Endothelial cell of umbilical vein (primary cell): ENCODE data around the gene DGKB. TPM values are rescaled to one million over a fixed set of nuclear protein-coding genes. Genes with fewer than 3 reads are reported as not detected.

Experiments
- BruUV-seq: library from RNA; stranded (reverse); fragments of 400-500 nt; replicated peaks from 2 replicates; lab custom pipeline; 2021; lab: Mats Ljungman, UMichigan
- CTCF ChIA-PET: fragments of 300-600, 350-600 bp; sonication (Branson Sonifier 250); formaldehyde crosslinking; loops from one replicate; lab custom pipeline; 2021; ENCODE audit warnings: antibody characterized with exemption, inconsistent platforms; lab: Charles Lee
- POLR2A ChIA-PET: fragments of 300-600, 350-600 bp; sonication (Branson Sonifier 250); formaldehyde crosslinking; loops from one replicate; lab custom pipeline; 2021; ENCODE audit warnings: antibody characterized with exemption, inconsistent platforms; lab: Charles Lee
- DNase-seq: peaks from one replicate; pipeline ENCODE4 v3.0.0-alpha.2; 2011; ENCODE audit warnings: low read depth, low spot score
- FAIRE-seq: peaks from 2 replicates; lab custom pipeline; 2011; peaks lifted over from hg19 to GRCh38; lab: Jason Lieb, UNC
- H2AFZ ChIP-seq: 2 replicates; pipeline ENCODE4 v1.6.0; 2012; ENCODE audit warnings: low read depth, low read length, control low read depth, inconsistent platforms
- H3K27ac ChIP-seq: 2 replicates; pipeline ENCODE4 v1.5.1; 2011; ENCODE audit warnings: low read depth, mild to moderate bottlenecking, control low read depth, low read length, moderate library complexity; ENCODE audit not compliant: insufficient read depth
- H3K27me3 ChIP-seq, 2 experiments: 2 replicates each; pipeline versions ENCODE4 v1.6.0 to v1.6.1; 2011; ENCODE audit warnings: low read length in 2 of 2, mixed read lengths in 1 of 2; ENCODE audit not compliant: control insufficient read depth in 2 of 2, insufficient read depth in 2 of 2
- H3K36me3 ChIP-seq, 2 experiments: 2 replicates in 1 of 2; 3 replicates in 1 of 2; pipeline ENCODE4 v1.5.1; 2011; ENCODE audit warnings: low read length in 2 of 2, mild to moderate bottlenecking in 1 of 2, moderate library complexity in 1 of 2; ENCODE audit not compliant: control insufficient read depth in 2 of 2, insufficient read depth in 2 of 2; ENCODE audit errors: extremely low read depth in 1 of 2
- H3K4me1 ChIP-seq: 3 replicates; pipeline ENCODE4 v1.5.1; 2011; ENCODE audit warnings: mild to moderate bottlenecking, low read length; ENCODE audit not compliant: control insufficient read depth, insufficient read depth; ENCODE audit errors: extremely low read depth
- H3K4me2 ChIP-seq: 2 replicates; pipeline ENCODE4 v1.6.1; 2011; ENCODE audit warnings: low read length, control low read depth, mixed read lengths; ENCODE audit not compliant: insufficient read depth
- H3K4me3 ChIP-seq, 3 experiments: fragments of 200-600 bp in 1 of 3; sonication (generic), shearing (Covaris generic) in 1 of 3; replicated peaks in 1 of 3; 2 replicates each; pipeline ENCODE4 v1.5.1; 2011 to 2016; ENCODE audit warnings: control low read depth in 3 of 3, low read length in 3 of 3, mild to moderate bottlenecking in 2 of 3, inconsistent platforms in 1 of 3, low read depth in 1 of 3, moderate library complexity in 1 of 3; ENCODE audit not compliant: insufficient read depth in 1 of 3
- H3K79me2 ChIP-seq: 2 replicates; pipeline ENCODE4 v1.6.0; 2012; ENCODE audit warnings: low read length, inconsistent platforms; ENCODE audit not compliant: control insufficient read depth, insufficient read depth
- H3K9ac ChIP-seq: replicated peaks from 2 replicates; pipeline ENCODE3; 2011; ENCODE audit warnings: low read length, control low read depth; ENCODE audit not compliant: insufficient read depth; ENCODE audit errors: extremely low read depth
- H3K9me1 ChIP-seq: replicated peaks from 3 replicates; pipeline ENCODE4 v1.6.0; 2011; ENCODE audit warnings: mild to moderate bottlenecking, low read length; ENCODE audit not compliant: control insufficient read depth, insufficient read depth; ENCODE audit errors: extremely low read depth
- H3K9me3 ChIP-seq: replicated peaks from 2 replicates; pipeline ENCODE4 v1.5.1; 2012; ENCODE audit warnings: low read length, inconsistent platforms; ENCODE audit not compliant: control insufficient read depth, insufficient read depth
- H4K20me1 ChIP-seq: replicated peaks from 2 replicates; pipeline ENCODE3; 2011; ENCODE audit warnings: mild to moderate bottlenecking, low read length; ENCODE audit not compliant: control insufficient read depth, insufficient read depth; ENCODE audit errors: extremely low read depth
- CTCF ChIP-seq, 2 donors: IDR thresholded peaks; 1 replicate in 1 of 2; 2 replicates in 1 of 2; pipeline ENCODE4 v1.5.1; 2011; ENCODE audit warnings: low read length in 2 of 2, mild to moderate bottlenecking in 2 of 2, moderate library complexity in 2 of 2, control low read depth in 1 of 2, inconsistent platforms in 1 of 2, low read depth in 1 of 2; ENCODE audit not compliant: insufficient read depth in 1 of 2; ENCODE audit errors: extremely low read depth in 1 of 2
- EZH2 ChIP-seq: IDR thresholded peaks from 2 replicates; pipeline ENCODE4 v1.6.1; 2012; ENCODE audit warnings: borderline replicate concordance, low read depth, mild to moderate bottlenecking, moderate library complexity, low read length, inconsistent platforms; ENCODE audit not compliant: severe bottlenecking
- FOS ChIP-seq: IDR thresholded peaks from 2 replicates; pipeline ENCODE4 v1.6.1; 2011; ENCODE audit warnings: mild to moderate bottlenecking, low read length, moderate library complexity, borderline replicate concordance; ENCODE audit not compliant: insufficient read depth
- GATA2 ChIP-seq: IDR thresholded peaks from 2 replicates; pipeline ENCODE4 v1.7.0; 2011; ENCODE audit warnings: low read depth, mild to moderate bottlenecking, moderate library complexity, mixed read lengths, low read length; ENCODE audit not compliant: insufficient read length, insufficient read depth
- JUN ChIP-seq: IDR thresholded peaks from 2 replicates; pipeline ENCODE4 v1.6.1; 2011; ENCODE audit warnings: borderline replicate concordance, low read depth; ENCODE audit not compliant: insufficient read length, insufficient read depth
- MAX ChIP-seq: IDR thresholded peaks from 2 replicates; pipeline ENCODE4 v1.6.1; 2011; ENCODE audit not compliant: insufficient read depth, insufficient read length
- MYC ChIP-seq: IDR thresholded peaks from one replicate; pipeline ENCODE4 v1.6.1; 2011; ENCODE audit warnings: mild to moderate bottlenecking, low read depth, low read length
- POLR2A ChIP-seq: IDR thresholded peaks from 2 replicates; pipeline ENCODE4 v1.6.1; 2012; ENCODE audit warnings: low read depth, mild to moderate bottlenecking, control low read depth, low read length
- POLR2AphosphoS5 ChIP-seq: IDR thresholded peaks from 2 replicates; pipeline ENCODE4 v1.6.1; 2012; ENCODE audit warnings: low read depth, mild to moderate bottlenecking, control low read depth, low read length, moderate library complexity; ENCODE audit not compliant: insufficient read depth
- dilution Hi-C: fragments of 300-500 bp; cut with MboI; formaldehyde crosslinking; loops from one replicate; pipeline ENCODE4 v1.15.0; 2019; ENCODE audit warnings: low sequenced_read_pairs; ENCODE audit not compliant: extremely low pct_ligation_motif_present
- intact Hi-C: fragments of 100-400 bp; cut with micrococcal nuclease; formaldehyde crosslinking; loops from one replicate; pipeline ENCODE4 v1.10.0; 2022
- polyA plus RNA-seq, 4 experiments: library from polyadenylated mRNA; depleted of rRNA in 3 of 4; stranded (reverse) in 3 of 4; unstranded in 1 of 4; fragments of >200 nt; gene quantifications; 2 replicates each; pipeline versions ENCODE4 v1.2.1 to v1.2.3, GENCODE V29; 2011 to 2012; ENCODE audit warnings: missing spikeins in 1 of 4
- total RNA-seq: library from RNA; stranded (reverse); gene quantifications from 2 replicates; pipeline ENCODE4 v1.2.3, GENCODE V29; 2021

DGKB gene
- total and polyA plus RNA-seq, 2 donors (not counting 3 experiments of a cell fraction or from before 2014, with no cell fraction given): not detected

GRCh38 chr7:14376711-14377110, 525.8 kb downstream of the DGKB start:
- CTCF ChIA-PET: no interaction called here
- no peak for FAIRE-seq

More at GRCh38 chr7:14376711-14377110, 525.8 kb downstream of the DGKB start:
- no peaks in the 10 kb centered on the region for H3K36me3 ChIP-seq
- DNase-seq: no peak
- H3K4me2 ChIP-seq: no peak overlapping the region
- intact Hi-C loops (no loop called here), dilution Hi-C loops (no loop called here)
- no peaks in the 10 kb centered on the region for H3K9me1 ChIP-seq
- no peak overlapping the region for H3K9ac ChIP-seq
- H3K4me1 ChIP-seq: no peaks in the 10 kb centered on the region
- no peak overlapping the region for H2AFZ ChIP-seq
- TF ChIP-seq EZH2 (no peak), CTCF (IDR thresholded peaks at IDR 0.05; ENCODE audit: extremely low read depth in 1 of 2, insufficient read depth in 1 of 2, low read depth in 1 of 2, low read length in 2 of 2) (no peak), POLR2AphosphoS5 (no peak), GATA2 (no peak), MAX (no peak), JUN (no peak), POLR2A (no peak), FOS (no peak), MYC (no peak)
- no peaks in the 10 kb centered on the region for H3K27me3 ChIP-seq
- POLR2A ChIA-PET: no interaction called here
- no peak overlapping the region for H3K27ac ChIP-seq
- H3K9me3 ChIP-seq: no peaks in the 10 kb centered on the region
- no TSS peak for BruUV-seq
- H4K20me1 ChIP-seq: no peaks in the 10 kb centered on the region
- H3K79me2 ChIP-seq: no peaks in the 10 kb centered on the region
- no peak overlapping the region for H3K4me3 ChIP-seq
